GM10266 (cell line): ENCODE data around the gene MAP6.

Experiments used
- DNase-seq: peaks from one replicate; pipeline ENCODE4 v3.0.0; 2012; ENCODE audit errors: extremely low spot score
- TF ChIP-seq, protein P1 (sequence below): IDR thresholded peaks from 2 replicates; pipeline ENCODE4 v1.5.1; 2012; ENCODE audit warnings: mild to moderate bottlenecking, low read depth; ENCODE audit not compliant: control insufficient read depth, insufficient read depth; ENCODE audit errors: missing control alignments

The MAP6 gene

DNA sequence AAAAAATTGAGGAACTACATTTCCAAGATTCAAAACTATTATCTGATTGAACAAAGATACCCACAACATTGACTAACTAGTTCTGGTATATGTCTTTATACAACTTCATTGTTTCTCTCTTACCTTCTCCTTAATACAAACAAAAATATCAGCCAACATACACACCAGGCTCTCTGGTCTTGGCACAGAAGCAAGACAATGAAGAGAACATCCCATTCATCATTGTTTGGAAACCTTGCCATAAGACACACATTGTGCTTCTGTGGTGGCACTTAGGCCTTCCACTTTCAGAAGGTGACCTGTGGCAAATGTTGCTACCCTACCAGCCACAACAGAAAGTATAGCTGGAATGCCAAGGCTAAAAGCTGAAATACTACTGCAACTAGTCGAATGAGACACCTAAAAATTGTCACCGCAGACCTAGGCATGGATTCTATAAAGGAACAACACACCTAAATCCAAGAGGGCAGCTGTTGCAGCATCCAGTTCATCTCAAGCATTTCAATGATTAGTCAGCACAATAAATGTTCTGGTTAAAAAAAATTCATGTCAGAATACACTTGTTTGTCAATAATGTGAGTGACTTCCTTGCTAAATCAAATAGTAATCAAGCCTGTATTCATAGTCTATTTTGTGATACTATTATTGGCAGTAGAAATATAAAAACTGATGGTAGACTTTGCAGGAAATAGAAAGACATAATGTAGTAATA is 26.3 kb downstream of the MAP6 start:
- no peak for DNase-seq
- TF ChIP-seq, protein P1, sequence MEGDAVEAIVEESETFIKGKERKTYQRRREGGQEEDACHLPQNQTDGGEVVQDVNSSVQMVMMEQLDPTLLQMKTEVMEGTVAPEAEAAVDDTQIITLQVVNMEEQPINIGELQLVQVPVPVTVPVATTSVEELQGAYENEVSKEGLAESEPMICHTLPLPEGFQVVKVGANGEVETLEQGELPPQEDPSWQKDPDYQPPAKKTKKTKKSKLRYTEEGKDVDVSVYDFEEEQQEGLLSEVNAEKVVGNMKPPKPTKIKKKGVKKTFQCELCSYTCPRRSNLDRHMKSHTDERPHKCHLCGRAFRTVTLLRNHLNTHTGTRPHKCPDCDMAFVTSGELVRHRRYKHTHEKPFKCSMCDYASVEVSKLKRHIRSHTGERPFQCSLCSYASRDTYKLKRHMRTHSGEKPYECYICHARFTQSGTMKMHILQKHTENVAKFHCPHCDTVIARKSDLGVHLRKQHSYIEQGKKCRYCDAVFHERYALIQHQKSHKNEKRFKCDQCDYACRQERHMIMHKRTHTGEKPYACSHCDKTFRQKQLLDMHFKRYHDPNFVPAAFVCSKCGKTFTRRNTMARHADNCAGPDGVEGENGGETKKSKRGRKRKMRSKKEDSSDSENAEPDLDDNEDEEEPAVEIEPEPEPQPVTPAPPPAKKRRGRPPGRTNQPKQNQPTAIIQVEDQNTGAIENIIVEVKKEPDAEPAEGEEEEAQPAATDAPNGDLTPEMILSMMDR: no peak

DNA sequence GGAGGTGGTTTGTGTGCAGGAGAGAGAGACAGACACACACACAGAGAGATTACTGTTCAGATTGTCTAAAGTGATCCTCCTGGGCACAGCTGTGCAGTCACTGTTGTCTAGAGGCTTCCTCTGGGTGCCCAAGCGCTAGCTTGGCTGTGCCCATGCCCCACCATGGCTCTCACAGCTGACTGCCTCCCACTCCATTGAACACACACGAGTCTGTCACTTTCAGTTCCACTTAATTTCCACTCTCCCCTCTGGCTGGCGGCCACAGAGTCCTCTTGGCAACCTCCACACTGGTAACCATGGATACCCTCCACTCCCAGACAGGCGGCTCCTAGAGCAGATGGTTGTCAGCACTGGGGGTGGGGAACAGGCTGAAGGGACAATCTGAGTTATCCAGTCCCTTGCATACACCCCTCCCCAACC is 29.1 kb downstream of the MAP6 start:
- no peak for DNase-seq

DNA sequence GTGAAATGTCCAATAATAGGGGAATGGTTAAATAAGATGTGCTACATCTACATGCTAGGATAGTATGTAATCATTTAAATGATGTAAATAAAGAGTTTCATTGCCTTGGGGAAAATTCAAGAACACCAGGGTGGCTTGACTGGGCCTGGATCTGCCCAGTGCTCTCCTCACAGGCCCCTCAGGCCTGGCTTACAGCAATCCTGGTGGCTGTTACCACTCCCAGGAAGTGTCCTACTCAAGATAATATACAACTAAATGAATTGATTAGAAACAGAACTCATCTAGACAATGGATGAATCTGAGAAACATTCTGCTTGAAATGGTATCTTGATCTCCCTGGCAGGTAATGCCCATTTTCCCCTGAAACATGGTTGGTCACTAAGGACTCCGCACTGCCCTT is 30.8 kb downstream of the MAP6 start:
- no peak for DNase-seq
- TF ChIP-seq, protein P1: no peak

More for the DNA sequence above, 29.1 kb downstream of the MAP6 start:
- TF ChIP-seq, protein P1: no peak

DNA sequence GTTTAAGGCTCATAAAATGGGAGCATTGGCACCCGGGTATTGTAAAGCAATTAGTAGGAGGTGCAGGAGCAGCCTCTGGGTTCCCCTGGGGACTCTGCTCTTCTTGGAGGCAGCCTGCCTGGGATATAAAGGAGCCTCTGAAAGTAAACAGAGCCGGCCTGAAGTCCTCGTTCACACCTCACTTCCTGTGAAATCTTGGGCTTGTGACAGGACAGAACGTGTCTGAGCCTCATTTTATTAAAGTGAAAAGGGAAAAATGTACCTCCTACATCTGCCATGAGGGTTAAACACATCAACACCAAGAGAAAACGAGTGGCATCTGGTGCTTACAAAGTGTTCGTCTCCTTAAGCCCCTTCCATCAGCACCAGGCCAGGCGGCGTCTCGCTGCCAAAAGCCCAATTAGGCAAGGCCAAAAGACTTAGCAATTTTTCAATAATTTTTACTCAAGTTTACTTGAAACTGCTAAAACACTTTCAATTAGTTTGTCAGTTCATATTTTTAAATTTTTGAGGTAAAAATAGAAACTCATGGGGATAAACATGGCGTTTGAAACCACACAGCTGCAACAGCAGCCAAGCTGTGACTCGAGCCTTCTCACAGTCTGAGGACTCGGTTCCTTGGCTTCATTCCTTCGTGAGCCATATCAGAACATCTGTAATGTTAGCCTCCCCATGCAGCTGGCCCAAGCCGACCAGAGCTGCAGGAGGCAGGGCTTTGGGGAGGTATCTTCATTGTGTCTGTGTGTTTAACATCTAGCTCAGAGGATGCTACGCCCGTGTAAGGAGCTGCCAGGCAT is 33.6 kb downstream of the MAP6 start:
- TF ChIP-seq, protein P1: no peak
- DNase-seq: no peak

DNA sequence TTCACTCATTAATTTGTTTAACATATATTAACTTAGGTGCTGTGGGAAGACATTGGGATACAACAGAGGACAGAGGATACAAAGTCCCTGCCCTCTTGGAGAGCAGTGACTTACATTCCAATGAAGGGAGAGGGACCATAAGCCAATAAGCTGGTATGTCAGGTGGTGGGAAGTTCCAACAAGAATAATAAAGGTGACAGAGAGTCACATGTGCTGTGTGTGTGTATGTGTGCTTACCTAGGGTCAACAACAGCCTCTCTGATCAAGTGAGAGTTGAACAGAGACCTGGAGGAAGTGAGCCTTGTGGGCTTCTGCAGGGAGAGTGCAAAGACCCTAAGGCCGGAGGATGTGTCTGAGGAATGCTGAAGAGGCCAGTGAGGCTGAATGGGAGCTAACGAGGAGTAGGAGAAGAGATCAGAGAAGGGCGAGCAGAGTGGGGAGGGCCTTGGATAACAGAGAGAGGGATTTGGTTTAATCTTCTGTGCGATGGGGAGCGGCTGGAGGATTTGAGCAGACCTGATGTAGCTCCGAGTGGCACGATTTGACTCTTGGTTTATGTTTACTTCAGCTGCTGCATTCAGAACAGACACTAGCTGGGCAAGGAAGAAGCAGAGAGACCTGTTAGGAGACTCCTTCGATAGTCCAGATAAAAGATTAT is 35.3 kb downstream of the MAP6 start:
- no peak for DNase-seq
- TF ChIP-seq, protein P1: no peak

DNA sequence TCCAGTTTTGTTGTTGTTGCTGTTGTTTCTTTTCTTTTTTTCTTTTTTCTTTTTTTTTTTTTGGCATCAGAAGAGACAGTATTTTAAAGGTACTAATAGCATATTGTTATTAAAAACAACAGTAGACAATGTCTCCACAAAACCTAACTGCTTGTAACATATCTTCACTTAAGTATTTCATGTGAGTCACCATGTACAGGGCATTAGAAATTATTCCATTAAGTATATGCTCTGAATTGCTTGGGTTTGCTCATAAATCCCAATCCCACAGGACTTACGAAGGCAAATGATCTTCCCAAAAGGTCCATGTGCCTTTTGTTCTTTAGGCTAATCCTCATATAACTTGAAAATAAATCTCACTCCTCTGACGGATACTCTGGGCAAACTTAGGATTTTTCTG is 35.9 kb downstream of the MAP6 start:
- TF ChIP-seq, protein P1: no peak
- DNase-seq: no peak
